GM12878 (cell line): ENCODE results near the gene OSBPL3. TPM values are rescaled to one million over a fixed set of nuclear protein-coding genes. Genes with fewer than 3 reads are reported as not detected.

Source experiments
- ATAC-seq: fragments of 200-7000 bp; cut with Tn5 transposase; 3 replicates; pipeline ENCODE4 v1.9.1; 2020; ENCODE audit warnings: mild to moderate bottlenecking, moderate library complexity
- BruUV-seq: library from RNA; stranded (reverse); fragments of 400-500 nt; replicated peaks from 2 replicates; lab custom pipeline; 2021; lab: Mats Ljungman, UMichigan
- CTCF ChIA-PET: fragments of 300-600 bp; sonication (Branson Sonifier 250); formaldehyde crosslinking; extraction: SDS; loops from one replicate; lab custom pipeline; 2021; ENCODE audit warnings: inconsistent platforms; lab: Yijun Ruan, JAX
- POLR2A ChIA-PET: fragments of 350-600 bp; formaldehyde crosslinking; extraction: SDS; loops from one replicate; lab custom pipeline; 2021; ENCODE audit warnings: inconsistent platforms; lab: Charles Lee
- RAD21 ChIA-PET: fragments of 300-600 bp; sonication (Branson Sonifier 250); formaldehyde crosslinking; loops from one replicate; lab custom pipeline; 2023; ENCODE audit warnings: antibody characterized with exemption; ENCODE audit not compliant: unreplicated experiment; lab: Charles Lee
- SMC1A ChIA-PET: fragments of 300-600 bp; sonication (Branson Sonifier 250); formaldehyde crosslinking; loops from one replicate; lab custom pipeline; 2023; ENCODE audit not compliant: unreplicated experiment, uncharacterized antibody; lab: Charles Lee
- DNase-seq: peaks from one replicate; pipeline ENCODE4 v3.0.0-alpha.2; 2011; ENCODE audit warnings: low read depth, low spot score
- FAIRE-seq: peaks from 3 replicates; lab custom pipeline; 2011; peaks lifted over from hg19 to GRCh38; lab: Jason Lieb, UNC
- H2AFZ ChIP-seq: 2 replicates; pipeline ENCODE4 v1.6.0; 2011; ENCODE audit warnings: low read depth, low read length, control low read depth; ENCODE audit not compliant: control insufficient read depth
- H3K27ac ChIP-seq: 2 replicates; pipeline ENCODE4 v1.5.1; 2011; ENCODE audit warnings: control low read depth; ENCODE audit not compliant: control insufficient read depth, insufficient read depth
- H3K27me3 ChIP-seq, 2 experiments: replicated peaks in 1 of 2; 2 replicates each; pipeline versions ENCODE4 v1.6.0 to v1.6.1; 2011; ENCODE audit warnings: low read length in 1 of 2; ENCODE audit not compliant: control insufficient read depth in 2 of 2, insufficient read depth in 2 of 2
- H3K36me3 ChIP-seq, 2 experiments: 2 replicates each; pipeline ENCODE4 v1.5.1; 2011; ENCODE audit warnings: low read length in 1 of 2; ENCODE audit not compliant: control insufficient read depth in 2 of 2, insufficient read depth in 2 of 2
- H3K4me1 ChIP-seq: 2 replicates; pipeline ENCODE4 v1.6.1; 2011; ENCODE audit warnings: mild to moderate bottlenecking, low read length, moderate library complexity, mixed read lengths; ENCODE audit not compliant: control insufficient read depth, insufficient read depth
- H3K4me2 ChIP-seq: 2 replicates; pipeline ENCODE4 v1.6.0; 2011; ENCODE audit warnings: control low read depth; ENCODE audit not compliant: control insufficient read depth, insufficient read depth
- H3K4me3 ChIP-seq: fragments of 200-600 bp; sonication (generic); 2 replicates; pipeline ENCODE4 v1.5.1; 2016
- H3K79me2 ChIP-seq: 2 replicates; pipeline ENCODE4 v1.6.0; 2011; ENCODE audit warnings: low read length; ENCODE audit not compliant: control insufficient read depth, insufficient read depth
- H3K9ac ChIP-seq: 2 replicates; pipeline ENCODE4 v1.8.0; 2011; ENCODE audit warnings: low read length, control low read depth, mixed read lengths; ENCODE audit not compliant: control insufficient read depth, insufficient read depth
- H3K9me3 ChIP-seq: replicated peaks from 3 replicates; pipeline ENCODE4 v1.5.1; 2011; ENCODE audit warnings: mild to moderate bottlenecking, low read length; ENCODE audit not compliant: control insufficient read depth, insufficient read depth
- H4K20me1 ChIP-seq: 2 replicates; pipeline ENCODE4 v1.6.0; 2011; ENCODE audit not compliant: control insufficient read depth, insufficient read depth
- CHD2 ChIP-seq: IDR thresholded peaks from 2 replicates; pipeline ENCODE4 v1.6.1; 2011; ENCODE audit warnings: low read depth, low read length, improper control_type of control experiment, borderline replicate concordance
- EED ChIP-seq: sonication (generic); IDR thresholded peaks from 2 replicates; pipeline ENCODE4 v1.6.1; 2016; ENCODE audit warnings: antibody characterized with exemption, low read depth
- KDM1A ChIP-seq: fragments of 200-600 bp; sonication (generic); IDR thresholded peaks from 2 replicates; pipeline ENCODE4 v1.6.1; 2016; ENCODE audit warnings: borderline replicate concordance
- MXI1 ChIP-seq: fragments of 150-350 bp; IDR thresholded peaks from 2 replicates; pipeline ENCODE4 v1.6.1; 2011; ENCODE audit warnings: low read depth, mild to moderate bottlenecking, inconsistent platforms, low read length, improper control_type of control experiment
- POU2F2 ChIP-seq: IDR thresholded peaks from 3 replicates; pipeline ENCODE4 v1.6.1; 2011; ENCODE audit warnings: low read depth, mild to moderate bottlenecking, low read length, borderline replicate concordance
- RAD21 ChIP-seq: IDR thresholded peaks from 2 replicates; pipeline ENCODE4 v1.6.1; 2011; ENCODE audit warnings: mild to moderate bottlenecking, low read depth, low read length, moderate library complexity; ENCODE audit not compliant: insufficient read depth
- RB1 ChIP-seq: fragments of 450-650 bp; formaldehyde crosslinking; IDR thresholded peaks from 2 replicates; pipeline ENCODE4 v1.6.1; 2017; ENCODE audit warnings: mild to moderate bottlenecking, borderline replicate concordance
- RELA ChIP-seq: fragments of 450-650 bp; IDR thresholded peaks from 2 replicates; pipeline ENCODE4 v1.8.0; 2014; ENCODE audit warnings: borderline replicate concordance; ENCODE audit not compliant: partially characterized antibody
- SMAD5 ChIP-seq: IDR thresholded peaks from 2 replicates; pipeline ENCODE4 v1.6.1; 2016; ENCODE audit warnings: antibody characterized with exemption, low read depth
- SMARCA5 ChIP-seq: fragments of 450-650 bp; IDR thresholded peaks from 2 replicates; pipeline ENCODE4 v1.6.1; 2017; ENCODE audit warnings: mild to moderate bottlenecking
- SREBF1 ChIP-seq: IDR thresholded peaks from 2 replicates; pipeline ENCODE4 v1.6.1; 2012; ENCODE audit warnings: mild to moderate bottlenecking, low read length
- ZNF207 ChIP-seq: fragments of 450-650 bp; IDR thresholded peaks from 2 replicates; pipeline ENCODE4 v1.6.1; 2014; ENCODE audit warnings: antibody characterized with exemption, mild to moderate bottlenecking, borderline replicate concordance
- ZNF24 ChIP-seq: fragments of 450-650 bp; IDR thresholded peaks from 2 replicates; pipeline ENCODE4 v1.6.1; 2017; ENCODE audit warnings: antibody characterized with exemption, mild to moderate bottlenecking
- ZNF274 ChIP-seq: IDR thresholded peaks from one replicate; pipeline ENCODE4 v1.8.0; 2011; ENCODE audit not compliant: insufficient read length, insufficient read depth
- WGBS: methylation state at CpG from one replicate; pipeline ENCODE4 v1.1.6; 2016; ENCODE audit warnings: low lambda C conversion rate; ENCODE audit not compliant: insufficient replicate concordance, insufficient coverage; ENCODE audit errors: missing lambda C conversion rate; 5-methylcytosine and 5-hydroxymethylcytosine counted together
- in situ Hi-C: fragments of 300-500 bp; cut with MboI; formaldehyde crosslinking; loops from 9 replicates; pipeline ENCODE4 v1.14.3; 2018; ENCODE audit warnings: mixed read lengths
- intact Hi-C: fragments of 100-400 bp; cut with micrococcal nuclease; formaldehyde crosslinking; loops from one replicate; pipeline ENCODE4 v1.14.2; 2022; ENCODE audit not compliant: unreplicated experiment
- polyA plus RNA-seq, 11 experiments: library from polyadenylated mRNA; depleted of rRNA in 4 of 11; unstranded in 6 of 11; stranded (reverse) in 5 of 11; fragments of >200 nt; fragmentation: Nextera tagmentation in 4 of 11; fragmentation: Illumina TruSeq in 1 of 11; extraction: Ambion mirVana in 4 of 11; extraction: Trizol in 1 of 11; gene quantifications; 1 replicate in 1 of 11; 2 replicates in 10 of 11; pipeline versions ENCODE4 v1.2.1 to v1.2.3, GENCODE V29; 2011 to 2016; ENCODE audit warnings: inconsistent platforms in 2 of 11, missing spikeins in 2 of 11, low read depth in 1 of 11
- total RNA-seq, 4 experiments: library from RNA; depleted of rRNA in 3 of 4; stranded (reverse); fragments of >200 nt in 3 of 4; fragmentation: Illumina TruSeq in 1 of 4; extraction: Trizol in 1 of 4; gene quantifications; 2 replicates each; pipeline versions ENCODE4 v1.2.1 to v1.2.3, GENCODE V29; 2013 to 2021

The OSBPL3 gene
- total and polyA plus RNA-seq, 10 of the 15 experiments (the other 5 are each of a cell fraction or from before 2014, with no cell fraction given) = 6.1 to 46.6 (median 27.0) TPM

GRCh38 chr7:24864214-24864817, 115.7 kb downstream of the OSBPL3 start:
- H3K4me2 ChIP-seq = no peak overlapping the region

GRCh38 chr7:24863626-24864025, 116.4 kb downstream of the OSBPL3 start:
- no peaks in the 10 kb centered on the region for H3K4me1 ChIP-seq
- no peak overlapping the region for H3K9ac ChIP-seq
- no peak overlapping the region for H3K4me2 ChIP-seq
- DNase-seq = no peak
- ChIA-PET RAD21 (no interaction called here), SMC1A (no interaction called here), CTCF (no interaction called here), POLR2A (interaction anchor here (1.2 kb wide), 1 partner anchor 8 kb away, joined by 5 read pairs; no protein-coding TSS in a partner anchor)
- no peaks in the 10 kb centered on the region for H3K9me3 ChIP-seq
- H3K27ac ChIP-seq = no peak overlapping the region
- H3K79me2 ChIP-seq = no peaks in the 10 kb centered on the region
- H4K20me1 ChIP-seq = no peaks in the 10 kb centered on the region
- no peak for ATAC-seq
- intact Hi-C loops (no loop called here), in situ Hi-C loops (no loop called here)
- H2AFZ ChIP-seq = no peak overlapping the region
- H3K27me3 ChIP-seq = no peaks in the 10 kb centered on the region
- peaks cover 5 to 17% of the 10 kb centered on the region in 2 experiments for H3K36me3 ChIP-seq
- H3K4me3 ChIP-seq = no peak overlapping the region
- no peak for TF ChIP-seq EED
- no peak for TF ChIP-seq SMAD5
- no peak for FAIRE-seq
- BruUV-seq = no TSS peak

More at GRCh38 chr7:24864214-24864817, 115.7 kb downstream of the OSBPL3 start:
- no peak for TF ChIP-seq ZNF24
- no peak for TF ChIP-seq SMARCA5
- TF ChIP-seq POU2F2 = no peak
- TF ChIP-seq ZNF207 = no peak
- no peak for TF ChIP-seq MXI1
- TF ChIP-seq ZNF274 = no peak
- TF ChIP-seq CHD2 = no peak
- TF ChIP-seq RELA = no peak
- no peak for TF ChIP-seq KDM1A
- no peak for TF ChIP-seq RAD21
- no peak for TF ChIP-seq RB1
- TF ChIP-seq SREBF1 = no peak
- intact Hi-C loops (no loop called here), in situ Hi-C loops (no loop called here)
- Histone ChIP-seq H3K9me3 (no peaks in the 10 kb centered on the region), H3K27ac (no peak overlapping the region), H3K79me2 (no peaks in the 10 kb centered on the region), H2AFZ (no peak overlapping the region), H3K36me3 (peaks cover 5 to 17% of the 10 kb centered on the region in 2 experiments), H3K9ac (no peak overlapping the region), H4K20me1 (no peaks in the 10 kb centered on the region), H3K4me3 (no peak overlapping the region), H3K4me1 (no peaks in the 10 kb centered on the region), H3K27me3 (no peaks in the 10 kb centered on the region)
- no peak for ATAC-seq
- CTCF ChIA-PET = no interaction called here
- no peak for DNase-seq
- SMC1A ChIA-PET = no interaction called here
- 100% methylated on average over 6 of the region's 6 CpGs for WGBS
- no peak for FAIRE-seq
- POLR2A ChIA-PET = no interaction called here
- no TSS peak for BruUV-seq
- RAD21 ChIA-PET = no interaction called here
